Thoracic aorta (tissue), 2 donors: Measurements from ENCODE around the gene JAKMIP1. TPM values are rescaled to one million over a fixed set of nuclear protein-coding genes. Genes with fewer than 3 reads are reported as not detected.

ENCODE experiments used
- ATAC-seq: fragments of 150-250 bp; one replicate; pipeline ENCODE4 v1.8.0; 2017; ENCODE audit warnings: low read depth; ENCODE audit not compliant: insufficient number of reproducible peaks, low FRiP score
- DNase-seq: peaks from one replicate; pipeline ENCODE4 v3.0.0-alpha.2; 2020; ENCODE audit warnings: low spot score
- H3K27ac ChIP-seq, 2 donors: fragments of 200-600 bp; sonication (generic); 1 replicate in 1 of 2; 2 replicates in 1 of 2; pipeline ENCODE4 v1.5.1; 2016; ENCODE audit warnings: mild to moderate bottlenecking in 2 of 2, moderate library complexity in 2 of 2
- H3K27me3 ChIP-seq: fragments of 200-600 bp; sonication (generic); replicated peaks from 2 replicates; pipeline ENCODE4 v1.6.0; 2016; ENCODE audit warnings: mild to moderate bottlenecking; ENCODE audit not compliant: insufficient read depth
- H3K36me3 ChIP-seq: fragments of 200-600 bp; sonication (generic); one replicate; pipeline ENCODE4 v1.5.1; 2016
- H3K4me1 ChIP-seq, 2 donors: fragments of 200-600 bp; sonication (generic); 1 replicate in 1 of 2; 2 replicates in 1 of 2; pipeline versions ENCODE4 v1.5.1 to v1.6.0; 2016; ENCODE audit warnings: low read depth in 2 of 2, mild to moderate bottlenecking in 1 of 2; ENCODE audit not compliant: control insufficient read depth in 1 of 2
- H3K4me3 ChIP-seq: fragments of 200-600 bp; sonication (generic); 2 replicates; pipeline ENCODE4 v1.5.1; 2016; ENCODE audit warnings: mild to moderate bottlenecking
- H3K9me3 ChIP-seq: fragments of 200-600 bp; sonication (generic); 2 replicates; pipeline ENCODE4 v1.5.1; 2016
- CTCF ChIP-seq: fragments of 200-600 bp; sonication (generic); IDR thresholded peaks from one replicate; pipeline ENCODE4 v1.5.1; 2019; ENCODE audit warnings: antibody characterized with exemption
- total RNA-seq, 2 donors: library from RNA; depleted of rRNA; stranded (reverse); fragments of >200 nt; gene quantifications; one replicate each; pipeline versions ENCODE4 v1.1.0 to v1.2.3, GENCODE V29; 2016

Gene JAKMIP1
- total RNA-seq, 2 donors from 2014 or later: 0.28 to 0.81 TPM

DNA sequence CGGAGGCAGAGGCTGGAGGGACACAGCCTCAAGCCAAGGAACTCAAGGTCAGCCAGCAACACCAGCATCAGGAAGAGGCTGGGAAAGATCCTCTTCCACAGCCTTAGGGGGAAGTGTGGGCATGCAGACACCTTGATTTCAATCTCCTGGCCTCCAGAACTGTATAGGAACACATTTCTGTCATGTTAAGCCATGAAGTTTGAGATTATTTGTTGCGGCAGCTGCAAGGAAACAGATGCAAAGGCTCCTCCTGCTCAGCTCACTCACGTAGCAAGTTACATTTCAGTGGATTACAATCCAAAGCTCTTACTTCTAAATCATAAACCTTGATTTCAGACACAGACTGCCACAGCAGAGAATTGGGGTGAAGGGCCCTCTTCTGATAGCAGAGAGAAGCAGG is 113.5 kb downstream of the JAKMIP1 start:
- Histone ChIP-seq H3K4me3 (no peak overlapping the region), H3K27me3 (no peaks in the 10 kb centered on the region), H3K36me3 (no peaks in the 10 kb centered on the region), H3K9me3 (no peaks in the 10 kb centered on the region), H3K27ac (no peak overlapping the region), H3K4me1 (no peaks in the 10 kb centered on the region)
- TF ChIP-seq CTCF: no peak
- ATAC-seq (no peak), DNase-seq (no peak)

DNA sequence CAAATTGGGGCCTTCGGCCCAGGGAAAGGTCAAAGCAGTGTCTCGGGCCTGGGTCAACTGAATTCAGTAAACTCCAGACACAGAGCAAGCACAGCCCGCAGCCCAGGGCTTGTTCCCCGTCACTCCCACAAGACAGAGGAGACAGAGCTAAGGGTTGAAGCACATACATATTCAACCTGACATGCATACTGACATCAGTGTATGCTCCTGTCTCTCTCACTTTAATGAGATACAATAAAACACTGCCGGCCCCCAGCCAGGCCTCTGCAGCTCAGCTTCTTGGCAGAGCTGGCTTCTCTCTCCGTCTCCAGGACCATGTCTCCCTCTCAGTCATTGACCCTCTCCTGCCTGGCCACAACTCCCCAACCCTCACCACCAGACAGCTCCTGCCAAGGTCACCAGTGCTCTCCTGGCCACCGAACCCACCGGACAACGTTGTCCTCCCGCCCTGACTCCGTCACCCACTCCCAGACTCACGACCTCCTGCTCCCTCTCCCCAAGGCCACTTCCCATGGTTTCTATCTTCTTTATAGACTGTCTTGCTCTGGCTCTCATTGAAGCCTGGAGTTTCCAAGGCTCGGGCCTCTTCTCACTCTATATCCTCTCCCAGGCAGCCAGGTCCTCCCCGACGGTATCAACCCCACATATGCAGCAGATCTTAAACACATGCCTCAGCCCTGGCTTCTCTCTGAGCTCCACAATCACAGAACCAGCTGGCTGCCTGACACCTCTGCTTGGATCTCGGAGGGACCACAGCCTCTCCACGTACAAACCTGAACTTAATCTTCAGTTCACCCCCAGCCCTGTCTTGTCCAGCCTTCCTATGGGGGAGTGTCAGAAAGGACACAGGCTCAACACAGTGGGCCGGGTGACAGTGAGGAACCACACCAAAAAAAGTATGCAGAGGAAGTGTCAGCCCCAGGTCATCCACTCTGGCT is 114.4 kb downstream of the JAKMIP1 start:
- H3K27ac ChIP-seq: no peak overlapping the region
- ATAC-seq (no peak), DNase-seq (no peak)
- H3K36me3 ChIP-seq: no peaks in the 10 kb centered on the region
- H3K4me3 ChIP-seq: no peak overlapping the region
- H3K27me3 ChIP-seq: no peaks in the 10 kb centered on the region
- TF ChIP-seq CTCF: no peak
- H3K4me1 ChIP-seq: no peaks in the 10 kb centered on the region
- H3K9me3 ChIP-seq: no peaks in the 10 kb centered on the region

- Histone ChIP-seq H3K4me1 (no peaks in the 10 kb centered on the region), H3K27me3 (no peaks in the 10 kb centered on the region), H3K9me3 (no peaks in the 10 kb centered on the region), H3K4me3 (no peak overlapping the region), H3K36me3 (no peaks in the 10 kb centered on the region), H3K27ac (no peak overlapping the region)
- no peak for TF ChIP-seq CTCF
- no peak for DNase-seq
- ATAC-seq: no peak
Observed at GRCh38 chr4:6085028-6085690, 115.2 kb downstream of the JAKMIP1 start.

DNA sequence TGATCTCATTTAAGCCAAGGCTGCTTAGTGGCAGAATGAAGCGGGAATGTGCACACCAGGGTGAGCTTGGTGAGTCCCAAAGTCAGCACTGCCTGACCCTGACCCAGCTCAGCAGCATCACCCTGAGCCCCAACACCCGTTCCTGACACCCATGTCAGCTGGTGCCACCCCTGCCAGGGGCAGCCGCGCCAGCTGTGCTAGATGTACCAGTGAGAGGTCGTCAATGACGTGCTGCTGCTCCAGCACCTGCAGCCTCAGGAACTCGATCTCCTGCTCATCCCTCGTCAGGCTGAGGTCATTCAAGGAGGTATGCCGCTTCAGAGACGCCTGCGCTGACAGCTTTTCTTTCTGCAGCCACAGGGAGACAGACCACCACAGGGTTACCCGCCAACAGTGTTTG is 120.4 kb downstream of the JAKMIP1 start:
- TF ChIP-seq CTCF: no peak
- ATAC-seq: no peak
- DNase-seq: no peak
- H3K27me3 ChIP-seq: no peaks in the 10 kb centered on the region
- no peak overlapping the region for H3K27ac ChIP-seq
- no peak overlapping the region for H3K4me3 ChIP-seq
- H3K4me1 ChIP-seq: no peaks in the 10 kb centered on the region
- H3K9me3 ChIP-seq: no peaks in the 10 kb centered on the region
- H3K36me3 ChIP-seq: no peaks in the 10 kb centered on the region

- ATAC-seq (no peak), DNase-seq (no peak)
- Histone ChIP-seq H3K4me1 (no peaks in the 10 kb centered on the region), H3K27ac (no peak overlapping the region), H3K36me3 (no peaks in the 10 kb centered on the region), H3K27me3 (no peaks in the 10 kb centered on the region), H3K9me3 (no peaks in the 10 kb centered on the region), H3K4me3 (no peak overlapping the region)
- no peak for TF ChIP-seq CTCF
Observed at GRCh38 chr4:6078560-6078959, 121.8 kb downstream of the JAKMIP1 start.
